HG02623 (cell line): ENCODE data around the gene SPEM3.
A peak's percentile ranks its signal among the peaks of the same experiment; 100 is the strongest.

ENCODE experiments used
- ATAC-seq: cut with Tn5 transposase; IDR thresholded peaks from one replicate; pipeline ENCODE4 v1.9.1; 2021; ENCODE audit warnings: moderate library complexity; ENCODE audit not compliant: unreplicated experiment

The SPEM3 gene

GRCh38 chr17:7403977-7404736 is 24.5 kb upstream of the SPEM3 start, which contains the start of gene TMEM256:
TMEM256 (minus strand) TSS chr17:7404097; CDS start chr17:7404084, 13 bp downstream.
- ATAC-seq = peak; percentile 93

- ATAC-seq = no peak
Measured at GRCh38 chr17:7404737-7405349, 23.8 kb upstream of the SPEM3 start.

- ATAC-seq = no peak
Measured at GRCh38 chr17:7405350-7406234, 23.1 kb upstream of the SPEM3 start.

- no peak for ATAC-seq
Measured at GRCh38 chr17:7406235-7406825, 22.3 kb upstream of the SPEM3 start.

- ATAC-seq = no peak
Measured at GRCh38 chr17:7407082-7407481, 21.6 kb upstream of the SPEM3 start.

- ATAC-seq = no peak
Measured at GRCh38 chr17:7407485-7408251, 21.0 kb upstream of the SPEM3 start, which contains the start of gene NLGN2. NLGN2 (plus strand) TSS chr17:7407845; CDS start chr17:7408256, 411 bp downstream.

- no peak for ATAC-seq
Measured at GRCh38 chr17:7408252-7408727, 20.4 kb upstream of the SPEM3 start.

- no peak for ATAC-seq
Measured at GRCh38 chr17:7408863-7409262, 19.8 kb upstream of the SPEM3 start.

- no peak for ATAC-seq
Measured at GRCh38 chr17:7409716-7410115, 18.9 kb upstream of the SPEM3 start.

- no peak for ATAC-seq
Measured at GRCh38 chr17:7410634-7411426, 17.8 kb upstream of the SPEM3 start.

- no peak for ATAC-seq
Measured at GRCh38 chr17:7411427-7411750, 17.3 kb upstream of the SPEM3 start.

GRCh38 chr17:7413346-7413985 is 15.2 kb upstream of the SPEM3 start:
- no peak for ATAC-seq

GRCh38 chr17:7414837-7415236 is 13.8 kb upstream of the SPEM3 start:
- no peak for ATAC-seq

- no peak for ATAC-seq
Measured at GRCh38 chr17:7415784-7416183, 12.9 kb upstream of the SPEM3 start.

- ATAC-seq = no peak
Measured at GRCh38 chr17:7416323-7416722, 12.3 kb upstream of the SPEM3 start.

GRCh38 chr17:7417056-7417655 is 11.5 kb upstream of the SPEM3 start:
- no peak for ATAC-seq

- no peak for ATAC-seq
Measured at GRCh38 chr17:7418472-7419152, 10.0 kb upstream of the SPEM3 start.
